ENCODE results near the gene AKR1B1. TPM values are rescaled to one million over a fixed set of nuclear protein-coding genes. Genes with fewer than 3 reads are reported as not detected.

The AKR1B1 gene
- total RNA-seq: 10 to 100 TPM; 17.8 to 47.5 (median 31.0) TPM

DNA sequence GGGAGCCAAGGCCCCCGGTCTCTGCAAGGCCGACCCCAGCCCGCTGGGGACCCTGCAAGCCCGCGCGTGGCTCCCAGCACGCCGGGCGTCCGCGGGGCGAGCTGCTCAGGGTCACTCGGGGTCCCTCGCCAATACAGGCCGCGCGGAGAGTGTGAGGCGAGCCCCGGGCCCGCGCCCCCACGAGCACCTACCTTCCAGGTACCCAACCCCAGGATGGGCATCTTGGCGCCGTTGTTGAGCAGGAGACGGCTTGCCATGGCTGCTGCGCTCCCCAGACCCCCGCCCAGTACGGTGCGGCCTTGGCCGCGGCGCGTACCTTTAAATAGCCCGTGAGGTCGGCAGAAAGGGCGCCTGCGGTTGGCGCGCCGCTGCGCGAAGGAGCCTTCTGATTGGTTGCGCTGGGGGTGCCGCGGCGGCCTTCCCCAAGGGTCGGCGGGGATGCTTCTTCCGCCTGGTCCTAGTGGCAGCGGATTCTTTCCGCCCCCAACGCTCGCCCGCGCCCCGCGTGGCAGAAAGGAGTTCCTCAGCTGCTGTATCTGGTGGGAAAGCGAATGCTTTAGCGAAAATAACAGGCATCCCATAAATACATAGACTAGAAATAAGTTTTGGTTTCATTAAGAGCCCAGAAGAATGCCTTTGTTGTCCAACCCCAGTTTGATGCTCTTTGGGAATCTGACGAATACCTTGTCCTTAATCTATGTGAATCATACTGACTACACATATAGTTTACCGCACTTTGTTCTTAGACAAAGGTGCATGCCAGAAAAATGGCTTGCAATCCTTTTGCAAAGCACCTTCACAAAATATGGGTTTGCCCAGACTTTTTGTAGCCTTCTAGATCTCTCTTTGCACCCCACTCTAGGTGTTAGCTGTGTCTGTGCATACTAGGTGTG, at the start of gene AKR1B1:
AKR1B1 (minus strand) TSS at position 295 of the 893 bp plus-strand sequence; CDS start at position 257, 38 bp downstream.
- Histone ChIP-seq H3K36me3 (peaks cover 0 to 4% (median 0%) of the 10 kb centered on the region in 3 donors), H3K9me3 (peaks cover 0 to 6% (median 0%) of the 10 kb centered on the region in 3 donors), H3K27me3 (no peaks in the 10 kb centered on the region), H3K4me3 (peak within 1 kb of the TSS; percentile 69 to 97 (median 72)), H3K4me1 (peaks cover 5 to 40% (median 18%) of the 10 kb centered on the region in 3 donors), H3K27ac (peak within 1 kb of the TSS; percentile 71 to 91 (median 87))
- TF ChIP-seq, protein P1, sequence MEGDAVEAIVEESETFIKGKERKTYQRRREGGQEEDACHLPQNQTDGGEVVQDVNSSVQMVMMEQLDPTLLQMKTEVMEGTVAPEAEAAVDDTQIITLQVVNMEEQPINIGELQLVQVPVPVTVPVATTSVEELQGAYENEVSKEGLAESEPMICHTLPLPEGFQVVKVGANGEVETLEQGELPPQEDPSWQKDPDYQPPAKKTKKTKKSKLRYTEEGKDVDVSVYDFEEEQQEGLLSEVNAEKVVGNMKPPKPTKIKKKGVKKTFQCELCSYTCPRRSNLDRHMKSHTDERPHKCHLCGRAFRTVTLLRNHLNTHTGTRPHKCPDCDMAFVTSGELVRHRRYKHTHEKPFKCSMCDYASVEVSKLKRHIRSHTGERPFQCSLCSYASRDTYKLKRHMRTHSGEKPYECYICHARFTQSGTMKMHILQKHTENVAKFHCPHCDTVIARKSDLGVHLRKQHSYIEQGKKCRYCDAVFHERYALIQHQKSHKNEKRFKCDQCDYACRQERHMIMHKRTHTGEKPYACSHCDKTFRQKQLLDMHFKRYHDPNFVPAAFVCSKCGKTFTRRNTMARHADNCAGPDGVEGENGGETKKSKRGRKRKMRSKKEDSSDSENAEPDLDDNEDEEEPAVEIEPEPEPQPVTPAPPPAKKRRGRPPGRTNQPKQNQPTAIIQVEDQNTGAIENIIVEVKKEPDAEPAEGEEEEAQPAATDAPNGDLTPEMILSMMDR (IDR thresholded peaks at IDR 0.05): peak in 5 of 6 experiments; percentile 35 to 53 (median 44)
- TF ChIP-seq POLR2A (IDR thresholded peaks at IDR 0.05): peak in 2 of 4 donors; percentile 65 to 71
- intact Hi-C loops (cut with DNase I): no loop called here
- 13 to 14% methylated on average over 2 to 3 of the region's 61 CpGs for WGBS, 2 donors
- DNase-seq: peak; percentile 66

DNA sequence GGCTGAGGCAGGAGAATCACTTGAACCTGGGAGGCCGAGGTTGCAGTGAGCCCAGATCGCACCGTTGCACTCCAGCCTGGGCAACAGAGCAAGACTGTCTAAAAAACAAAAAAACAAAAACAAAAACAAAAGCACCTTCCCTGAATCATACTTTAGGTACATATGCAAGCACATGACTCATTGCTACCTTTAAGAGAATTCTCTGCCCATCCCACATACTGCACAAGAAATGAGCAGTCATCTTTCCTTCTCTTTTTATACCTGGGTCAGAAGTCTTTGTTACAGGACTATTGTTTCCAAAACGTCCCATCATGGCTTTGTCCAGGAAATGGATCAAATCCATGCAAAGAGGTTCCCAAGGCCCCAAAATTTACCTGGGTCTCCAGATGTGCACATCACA, 47.0 kb upstream of the AKR1B1 start:
- Histone ChIP-seq H3K4me3 (no peak overlapping the region), H3K36me3 (no peaks in the 10 kb centered on the region), H3K4me1 (peaks cover 0 to 6% (median 0%) of the 10 kb centered on the region in 3 donors), H3K27me3 (no peaks in the 10 kb centered on the region), H3K9me3 (no peaks in the 10 kb centered on the region), H3K27ac (no peak overlapping the region)
- no peak for TF ChIP-seq POLR2A (IDR thresholded peaks at IDR 0.05)
- TF ChIP-seq, protein P1 (IDR thresholded peaks at IDR 0.05): no peak
- no peak for DNase-seq
- intact Hi-C loops (cut with DNase I): no loop called here
- 62 to 73% methylated on average over 4 of the region's 4 CpGs for WGBS, 2 donors

DNA sequence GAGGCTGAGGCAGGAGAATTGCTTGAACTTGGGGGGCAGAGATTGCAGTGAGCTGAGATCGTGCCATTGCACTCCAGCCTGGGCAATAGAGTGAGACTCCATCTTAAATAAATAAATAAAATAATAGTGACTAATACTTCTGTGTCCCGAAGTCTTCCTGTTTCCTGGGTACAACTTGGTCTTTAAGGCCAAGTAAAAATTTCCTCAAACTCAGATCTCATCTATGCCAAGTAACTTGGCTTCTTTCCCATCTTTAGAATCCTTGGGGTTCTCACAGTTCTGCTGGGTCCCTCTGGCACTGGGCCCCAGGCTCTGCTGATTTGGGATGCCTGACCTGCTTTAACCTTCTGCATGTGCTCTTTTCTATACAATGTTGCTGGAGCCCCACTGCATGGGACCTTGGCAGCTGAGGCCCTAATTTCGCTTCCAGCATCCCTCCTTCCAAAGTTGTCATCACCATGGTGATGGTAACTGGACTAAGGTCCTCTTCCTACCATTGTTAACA, 45.8 kb upstream of the AKR1B1 start:
- no peak for TF ChIP-seq POLR2A (IDR thresholded peaks at IDR 0.05)
- TF ChIP-seq, protein P1 (IDR thresholded peaks at IDR 0.05): no peak
- Histone ChIP-seq H3K9me3 (no peaks in the 10 kb centered on the region), H3K27me3 (no peaks in the 10 kb centered on the region), H3K4me3 (no peak overlapping the region), H3K4me1 (peaks cover 0 to 6% (median 0%) of the 10 kb centered on the region in 3 donors), H3K36me3 (no peaks in the 10 kb centered on the region), H3K27ac (no peak overlapping the region)
- intact Hi-C loops (cut with DNase I): no loop called here
- WGBS, 2 donors: 60 to 63% methylated on average over 3 of the region's 3 CpGs
- DNase-seq: no peak

DNA sequence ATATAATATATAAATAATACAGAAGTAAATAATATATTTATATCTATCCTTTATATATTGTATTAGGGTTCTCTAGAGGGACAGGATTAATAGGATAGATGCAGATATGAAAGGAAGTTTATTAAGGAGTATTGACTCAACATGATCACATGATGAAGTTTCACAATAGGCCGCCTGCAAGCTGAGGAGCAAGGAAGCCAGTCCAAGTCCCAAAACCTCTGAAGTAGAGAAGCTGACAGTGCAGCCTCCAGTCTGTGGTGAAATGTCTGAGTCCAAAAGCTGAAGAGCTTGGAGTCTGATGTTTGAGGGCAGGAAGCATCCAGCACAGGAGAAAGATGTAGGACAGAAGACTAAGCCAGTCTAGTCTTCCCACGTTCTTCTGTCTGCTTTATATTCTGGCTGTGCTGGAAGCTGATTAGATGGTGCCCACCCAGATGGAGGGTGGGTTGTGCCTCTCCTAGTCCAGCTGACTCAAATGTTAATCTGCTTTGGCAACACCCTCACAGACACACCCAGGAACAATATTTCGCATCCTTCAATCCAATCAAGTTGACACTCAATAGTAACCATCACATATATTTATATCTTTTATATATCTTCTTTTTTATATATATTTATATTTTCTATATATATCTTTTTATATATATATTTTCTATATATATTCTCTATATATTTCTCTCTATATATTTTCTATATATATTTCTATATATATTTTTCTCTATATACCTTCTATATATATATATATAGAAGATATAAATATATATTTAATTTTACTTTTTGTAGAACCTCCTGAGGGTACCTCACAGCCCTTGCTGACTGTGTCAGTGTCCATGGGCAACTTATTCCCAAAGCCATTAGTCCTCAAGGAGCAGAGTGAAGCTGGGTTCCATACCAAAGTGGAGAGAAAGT, 43.8 kb upstream of the AKR1B1 start:
- no peak for DNase-seq
- Histone ChIP-seq H3K4me1 (peaks cover 0 to 6% (median 0%) of the 10 kb centered on the region in 3 donors), H3K36me3 (no peaks in the 10 kb centered on the region), H3K4me3 (no peak overlapping the region), H3K27me3 (no peaks in the 10 kb centered on the region), H3K27ac (peak overlapping the region in 2 of 4 donors; percentile 18 to 59), H3K9me3 (no peaks in the 10 kb centered on the region)
- 48 to 56% methylated on average over 3 of the region's 3 CpGs for WGBS, 2 donors
- intact Hi-C loops (cut with DNase I): no loop called here
- TF ChIP-seq, protein P1 (IDR thresholded peaks at IDR 0.05): no peak
- TF ChIP-seq POLR2A (IDR thresholded peaks at IDR 0.05): no peak

All from esophagus squamous epithelium (tissue), 5 donors.